Endodermal cell (in vitro differentiated cells): ENCODE data around the gene PLCB4. TPM values are rescaled to one million over a fixed set of nuclear protein-coding genes. Genes with fewer than 3 reads are reported as not detected.

ENCODE experiments used
- DNase-seq: peaks from one replicate; pipeline ENCODE4 v3.0.0-alpha.2; 2017
- H3K27ac ChIP-seq: 2 replicates; pipeline ENCODE4 v1.5.1; 2013; ENCODE audit warnings: mild to moderate bottlenecking, low read depth, low read length, moderate library complexity
- H3K27me3 ChIP-seq: 2 replicates; pipeline ENCODE4 v1.6.1; 2013; ENCODE audit warnings: mild to moderate bottlenecking, low read length, moderate library complexity; ENCODE audit not compliant: insufficient read depth, control insufficient read depth, poor library complexity, severe bottlenecking
- H3K36me3 ChIP-seq: 2 replicates; pipeline ENCODE4 v1.7.0; 2013; ENCODE audit warnings: mild to moderate bottlenecking, low read length, moderate library complexity; ENCODE audit not compliant: control insufficient read depth, insufficient read depth
- H3K4me1 ChIP-seq: one replicate; pipeline ENCODE4 v1.7.0; 2013; ENCODE audit warnings: low read length; ENCODE audit not compliant: control insufficient read depth, insufficient read depth
- H3K4me3 ChIP-seq: 2 replicates; pipeline ENCODE4 v1.5.1; 2013; ENCODE audit warnings: mild to moderate bottlenecking, low read length, moderate library complexity
- H3K9ac ChIP-seq: 2 replicates; pipeline ENCODE4 v1.6.1; 2013; ENCODE audit warnings: mild to moderate bottlenecking, low read length, moderate library complexity; ENCODE audit not compliant: poor library complexity, severe bottlenecking; ENCODE audit errors: extremely low read depth
- H3K9me3 ChIP-seq: 2 replicates; pipeline ENCODE4 v1.6.1; 2013; ENCODE audit warnings: mild to moderate bottlenecking, low read length, moderate library complexity; ENCODE audit not compliant: control insufficient read depth
- H3K27ac Mint-ChIP-seq: 2 replicates; pipeline ENCODE4 v1.8.0; 2020; ENCODE audit warnings: mixed read lengths
- H3K27me3 Mint-ChIP-seq: 2 replicates; pipeline ENCODE4 v1.8.0; 2021; ENCODE audit warnings: mild to moderate bottlenecking, mixed read lengths; ENCODE audit not compliant: insufficient read depth
- H3K36me3 Mint-ChIP-seq: 2 replicates; pipeline ENCODE4 v1.8.0; 2020; ENCODE audit warnings: low read depth, mixed read lengths
- H3K4me1 Mint-ChIP-seq: 2 replicates; pipeline ENCODE4 v1.8.0; 2020; ENCODE audit warnings: mixed read lengths
- H3K4me3 Mint-ChIP-seq: 2 replicates; pipeline ENCODE4 v1.8.0; 2020; ENCODE audit warnings: mild to moderate bottlenecking, moderate library complexity, mixed read lengths
- H3K9me3 Mint-ChIP-seq: 2 replicates; pipeline ENCODE4 v1.8.0; 2020; ENCODE audit warnings: mild to moderate bottlenecking, mixed read lengths
- WGBS, 2 experiments: methylation state at CpG; one replicate each; pipeline versions ENCODE4 v1.1.5 to v1.1.7; 2013; ENCODE audit warnings: missing lambda C conversion rate in 2 of 2, mixed read lengths in 1 of 2; ENCODE audit not compliant: insufficient coverage in 1 of 2, insufficient read length in 1 of 2; 5-methylcytosine and 5-hydroxymethylcytosine counted together
- total RNA-seq, 2 donors: library from RNA; stranded (reverse); fragmentation: NEBNext Ultra II Directional in 1 of 2; extraction: Animal tissue kit (Norgen Biotek cat#: 25700) in 1 of 2; gene quantifications; 2 replicates in 1 of 2; 3 replicates in 1 of 2; pipeline ENCODE4 v1.2.1, GENCODE V29; 2021
- TF ChIP-seq, protein P1 (sequence below): fragments of 200-600 bp; sonication (generic); conservative IDR thresholded peaks from 2 replicates; pipeline ENCODE4 v1.5.0; 2021; ENCODE audit warnings: antibody characterized with exemption, mild to moderate bottlenecking

Gene PLCB4
- total RNA-seq, 2 donors from 2014 or later, result 14.4 to 14.6 TPM

DNA sequence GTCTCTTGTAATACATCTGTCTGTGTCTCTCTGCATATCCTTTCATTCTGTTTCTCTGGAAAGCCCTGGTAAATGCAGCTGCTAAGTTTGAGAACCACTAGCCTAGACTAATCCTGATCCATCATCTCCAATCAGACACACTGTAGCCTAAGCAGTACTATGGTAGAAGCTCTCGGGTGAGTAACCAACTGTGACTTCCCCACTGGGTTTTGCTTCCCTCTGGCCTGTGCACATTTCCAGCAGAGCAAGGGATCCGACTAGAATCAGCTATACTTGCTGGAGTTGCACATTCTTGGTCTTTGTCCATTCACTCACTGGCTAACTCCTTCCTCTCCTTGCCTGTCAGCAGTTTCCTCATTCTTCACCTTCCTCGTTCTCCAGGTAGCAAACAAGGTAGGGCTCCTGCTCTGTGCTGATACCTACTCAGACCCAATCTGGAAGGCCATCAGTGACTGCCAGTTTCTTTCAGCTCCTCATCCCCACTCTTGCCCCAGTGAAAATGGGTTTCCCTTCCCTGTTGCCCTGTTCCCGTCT, 184.2 kb downstream of the PLCB4 start:
- Histone ChIP-seq H3K4me1 (no peaks in the 10 kb centered on the region), H3K9ac (no peak overlapping the region), H3K27me3 (no peaks in the 10 kb centered on the region), H3K9me3 (no peaks in the 10 kb centered on the region), H3K36me3 (no peaks in the 10 kb centered on the region), H3K4me3 (no peak overlapping the region), H3K27ac (no peak overlapping the region)
- DNase-seq, result no peak
- TF ChIP-seq, protein P1, sequence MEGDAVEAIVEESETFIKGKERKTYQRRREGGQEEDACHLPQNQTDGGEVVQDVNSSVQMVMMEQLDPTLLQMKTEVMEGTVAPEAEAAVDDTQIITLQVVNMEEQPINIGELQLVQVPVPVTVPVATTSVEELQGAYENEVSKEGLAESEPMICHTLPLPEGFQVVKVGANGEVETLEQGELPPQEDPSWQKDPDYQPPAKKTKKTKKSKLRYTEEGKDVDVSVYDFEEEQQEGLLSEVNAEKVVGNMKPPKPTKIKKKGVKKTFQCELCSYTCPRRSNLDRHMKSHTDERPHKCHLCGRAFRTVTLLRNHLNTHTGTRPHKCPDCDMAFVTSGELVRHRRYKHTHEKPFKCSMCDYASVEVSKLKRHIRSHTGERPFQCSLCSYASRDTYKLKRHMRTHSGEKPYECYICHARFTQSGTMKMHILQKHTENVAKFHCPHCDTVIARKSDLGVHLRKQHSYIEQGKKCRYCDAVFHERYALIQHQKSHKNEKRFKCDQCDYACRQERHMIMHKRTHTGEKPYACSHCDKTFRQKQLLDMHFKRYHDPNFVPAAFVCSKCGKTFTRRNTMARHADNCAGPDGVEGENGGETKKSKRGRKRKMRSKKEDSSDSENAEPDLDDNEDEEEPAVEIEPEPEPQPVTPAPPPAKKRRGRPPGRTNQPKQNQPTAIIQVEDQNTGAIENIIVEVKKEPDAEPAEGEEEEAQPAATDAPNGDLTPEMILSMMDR, result no peak
- Mint-ChIP-seq H3K4me3 (no peak overlapping the region), H3K36me3 (no peaks in the 10 kb centered on the region), H3K27me3 (no peaks in the 10 kb centered on the region), H3K27ac (no peak overlapping the region), H3K9me3 (no peaks in the 10 kb centered on the region), H3K4me1 (no peaks in the 10 kb centered on the region)
- 76 to 89% methylated on average over 4 of the region's 4 CpGs for WGBS, 2 experiments

DNA sequence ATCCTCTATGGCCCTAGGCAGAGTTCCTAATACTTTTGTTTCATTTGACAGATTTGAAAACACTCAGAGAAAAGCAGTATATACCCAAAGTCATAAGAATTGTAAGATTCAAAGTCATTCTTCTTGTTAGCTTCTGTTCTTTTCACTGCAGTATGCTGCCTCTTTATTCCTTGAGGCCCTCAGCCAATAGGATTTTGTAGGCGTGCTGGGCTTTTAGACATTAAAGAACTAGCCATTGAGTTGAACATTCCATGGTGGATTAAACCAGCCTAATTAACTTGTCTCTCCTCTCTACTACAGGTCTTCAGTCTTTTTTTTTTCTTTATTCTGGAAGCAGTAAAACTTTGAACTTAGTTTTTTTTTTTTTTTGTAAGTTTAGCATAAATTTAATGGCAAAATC, 186.3 kb downstream of the PLCB4 start:
- Histone ChIP-seq H3K27ac (no peak overlapping the region), H3K27me3 (no peaks in the 10 kb centered on the region), H3K9me3 (no peaks in the 10 kb centered on the region), H3K4me1 (no peaks in the 10 kb centered on the region), H3K4me3 (no peak overlapping the region), H3K9ac (no peak overlapping the region), H3K36me3 (no peaks in the 10 kb centered on the region)
- 94 to 100% methylated on average over 1 of the region's 1 CpG for WGBS, 2 experiments
- Mint-ChIP-seq H3K4me1 (no peaks in the 10 kb centered on the region), H3K36me3 (no peaks in the 10 kb centered on the region), H3K27me3 (no peaks in the 10 kb centered on the region), H3K27ac (no peak overlapping the region), H3K4me3 (no peak overlapping the region), H3K9me3 (no peaks in the 10 kb centered on the region)
- no peak for DNase-seq
- TF ChIP-seq, protein P1, result no peak

DNA sequence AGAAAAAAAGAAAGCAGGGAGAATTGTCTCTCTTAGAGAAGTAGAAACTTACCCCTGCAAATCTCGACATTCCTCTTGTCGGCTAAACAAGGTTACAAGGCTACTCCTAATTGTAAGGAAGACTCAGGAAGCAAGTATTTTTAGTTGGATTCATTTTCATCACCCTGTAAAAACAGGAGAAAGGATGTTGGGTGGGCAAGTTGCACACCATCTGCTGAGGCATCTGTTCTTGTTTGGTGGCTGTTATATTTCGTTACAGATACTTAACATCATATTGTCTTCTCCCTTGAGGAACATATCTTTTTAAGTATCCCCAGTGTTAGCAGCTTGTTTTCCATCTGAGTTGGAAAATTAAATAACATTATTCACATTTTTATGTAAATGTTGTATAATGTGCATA, 187.5 kb downstream of the PLCB4 start:
- H3K9me3 Mint-ChIP-seq, result no peaks in the 10 kb centered on the region
- no peak for DNase-seq

More for the DNA sequence above, 187.5 kb downstream of the PLCB4 start:
- H3K9ac ChIP-seq, result no peak overlapping the region
- TF ChIP-seq, protein P1, result no peak
- WGBS, 2 experiments, result 100% methylated on average over 2 of the region's 3 CpGs; no CpG with 5 or more reads in 1 of the 2 experiments
- H3K36me3 Mint-ChIP-seq, result no peaks in the 10 kb centered on the region
- H3K4me1 Mint-ChIP-seq, result no peaks in the 10 kb centered on the region
- no peaks in the 10 kb centered on the region for H3K4me1 ChIP-seq
- no peaks in the 10 kb centered on the region for H3K27me3 Mint-ChIP-seq
- H3K27ac ChIP-seq, result no peak overlapping the region
- no peaks in the 10 kb centered on the region for H3K36me3 ChIP-seq
- H3K4me3 Mint-ChIP-seq, result no peak overlapping the region
- no peak overlapping the region for H3K4me3 ChIP-seq
- no peaks in the 10 kb centered on the region for H3K27me3 ChIP-seq
- H3K9me3 ChIP-seq, result no peaks in the 10 kb centered on the region
- no peak overlapping the region for H3K27ac Mint-ChIP-seq
